CD4-positive, CD25-positive, alpha-beta regulatory T cell (primary cell): ENCODE measurements around the gene CA7. TPM values are rescaled to one million over a fixed set of nuclear protein-coding genes. Genes with fewer than 3 reads are reported as not detected.
A peak's percentile ranks its signal among the peaks of the same experiment; 100 is the strongest.

Source experiments
- ATAC-seq, 2 donors: fragments of 150-1000 bp; cut with Tn5 transposase; one replicate each; pipeline ENCODE4 v1.10.0; 2021; ENCODE audit warnings: low read depth in 2 of 2, moderate number of reproducible peaks in 2 of 2, moderate library complexity in 1 of 2
- DNase-seq, 3 donors: peaks; one replicate each; pipeline versions ENCODE4 v3.0.0 to v3.0.0-alpha.2; 2012 to 2022; ENCODE audit warnings: mixed read lengths in 1 of 3
- H3K27ac ChIP-seq: one replicate; pipeline ENCODE4 v1.7.0; 2013; ENCODE audit warnings: mild to moderate bottlenecking, low read length; ENCODE audit not compliant: insufficient read depth, poor library complexity, severe bottlenecking
- H3K27me3 ChIP-seq: one replicate; pipeline ENCODE4 v1.7.0; 2013; ENCODE audit warnings: low read length; ENCODE audit not compliant: control insufficient read depth, insufficient read depth
- H3K36me3 ChIP-seq: one replicate; pipeline ENCODE4 v1.7.0; 2013; ENCODE audit warnings: mild to moderate bottlenecking, low read length, moderate library complexity; ENCODE audit not compliant: control insufficient read depth, insufficient read depth
- H3K4me1 ChIP-seq: 2 replicates; pipeline ENCODE4 v1.7.0; 2013; ENCODE audit warnings: mild to moderate bottlenecking, low read length; ENCODE audit not compliant: insufficient read depth, control insufficient read depth, poor library complexity, severe bottlenecking
- H3K4me3 ChIP-seq: one replicate; pipeline ENCODE4 v1.7.0; 2013; ENCODE audit warnings: low read depth, mild to moderate bottlenecking, low read length, moderate library complexity
- H3K9me3 ChIP-seq, 2 experiments: 1 replicate in 1 of 2; 2 replicates in 1 of 2; pipeline ENCODE4 v1.7.0; 2013; ENCODE audit warnings: low read length in 2 of 2, mild to moderate bottlenecking in 1 of 2, moderate library complexity in 1 of 2; ENCODE audit not compliant: control insufficient read depth in 2 of 2
- H3K27ac Mint-ChIP-seq, 3 donors: one replicate each; pipeline ENCODE4 v1.8.0; 2020 to 2022; ENCODE audit warnings: mild to moderate bottlenecking in 3 of 3, mixed read lengths in 3 of 3, moderate library complexity in 2 of 3
- H3K27me3 Mint-ChIP-seq: one replicate; pipeline ENCODE4 v1.8.0; 2022; ENCODE audit warnings: mild to moderate bottlenecking, mixed read lengths
- H3K36me3 Mint-ChIP-seq: one replicate; pipeline ENCODE4 v1.8.0; 2020; ENCODE audit warnings: mixed read lengths
- H3K4me1 Mint-ChIP-seq, 4 donors: one replicate each; pipeline ENCODE4 v1.8.0; 2020 to 2022; ENCODE audit warnings: mixed read lengths in 4 of 4, mild to moderate bottlenecking in 1 of 4
- H3K4me3 Mint-ChIP-seq, 4 donors: one replicate each; pipeline ENCODE4 v1.8.0; 2020 to 2022; ENCODE audit warnings: mild to moderate bottlenecking in 4 of 4, mixed read lengths in 4 of 4, moderate library complexity in 3 of 4
- H3K9me3 Mint-ChIP-seq, 7 donors: one replicate each; pipeline ENCODE4 v1.8.0; 2020 to 2022; ENCODE audit warnings: mixed read lengths in 7 of 7, mild to moderate bottlenecking in 3 of 7, moderate library complexity in 2 of 7
- polyA plus RNA-seq, 4 donors: library from polyadenylated mRNA; unstranded; fragments of 300-500 nt; fragmentation: Illumina TruSeq; gene quantifications; one replicate each; pipeline ENCODE4 v1.2.3, GENCODE V29; 2021
- total RNA-seq: library from RNA; stranded (reverse); gene quantifications from one replicate; pipeline ENCODE4 v1.2.3, GENCODE V29; 2022

CA7 gene
- total and polyA plus RNA-seq, 5 donors from 2014 or later, result not detected

GRCh38 chr16:66811043-66811442, 33.2 kb upstream of the CA7 start:
- H3K27ac ChIP-seq, result no peak overlapping the region
- H3K4me1 ChIP-seq, result no peaks in the 10 kb centered on the region
- ATAC-seq (no peak), DNase-seq (no peak)
- Mint-ChIP-seq H3K27ac (peak overlapping the region in 1 of 3 donors; percentile 59), H3K4me3 (no peak overlapping the region), H3K27me3 (no peaks in the 10 kb centered on the region), H3K9me3 (peaks cover 0 to 1% (median 0%) of the 10 kb centered on the region in 7 donors), H3K36me3 (peaks cover 49% of the 10 kb centered on the region), H3K4me1 (peaks cover 0 to 4% (median 1%) of the 10 kb centered on the region in 4 donors)
- H3K27me3 ChIP-seq, result no peaks in the 10 kb centered on the region
- no peaks in the 10 kb centered on the region for H3K9me3 ChIP-seq
- peaks cover 86% of the 10 kb centered on the region for H3K36me3 ChIP-seq
- no peak overlapping the region for H3K4me3 ChIP-seq

GRCh38 chr16:66814734-66815133, 29.5 kb upstream of the CA7 start:
- Mint-ChIP-seq H3K9me3 (no peaks in the 10 kb centered on the region), H3K36me3 (peaks cover 58% of the 10 kb centered on the region), H3K27ac (peak overlapping the region in 1 of 3 donors; percentile 49), H3K27me3 (no peaks in the 10 kb centered on the region), H3K4me3 (no peak overlapping the region), H3K4me1 (peaks cover 0 to 10% (median 3%) of the 10 kb centered on the region in 4 donors)
- Histone ChIP-seq H3K27me3 (no peaks in the 10 kb centered on the region), H3K9me3 (no peaks in the 10 kb centered on the region), H3K4me1 (no peaks in the 10 kb centered on the region), H3K27ac (no peak overlapping the region), H3K36me3 (peaks cover 90% of the 10 kb centered on the region), H3K4me3 (no peak overlapping the region)
- ATAC-seq (no peak), DNase-seq (no peak)

GRCh38 chr16:66824006-66824405, 20.2 kb upstream of the CA7 start:
- no peak overlapping the region for H3K4me3 Mint-ChIP-seq
- H3K27me3 Mint-ChIP-seq, result no peaks in the 10 kb centered on the region
- H3K4me1 Mint-ChIP-seq, result peaks cover 21 to 45% (median 32%) of the 10 kb centered on the region in 4 donors
- peak overlapping the region in 1 of 3 donors; percentile 64 for H3K27ac Mint-ChIP-seq
- Histone ChIP-seq H3K9me3 (no peaks in the 10 kb centered on the region), H3K36me3 (peaks cover 67% of the 10 kb centered on the region), H3K27me3 (no peaks in the 10 kb centered on the region), H3K27ac (no peak overlapping the region), H3K4me3 (no peak overlapping the region), H3K4me1 (peaks cover 15% of the 10 kb centered on the region)
- no peaks in the 10 kb centered on the region for H3K9me3 Mint-ChIP-seq
- peaks cover 49% of the 10 kb centered on the region for H3K36me3 Mint-ChIP-seq
- DNase-seq (no peak), ATAC-seq (no peak)

GRCh38 chr16:66830422-66831404, 13.5 kb upstream of the CA7 start, which contains the start of gene NAE1:
TSS of gene NAE1 (minus strand) at chr16:66830976. CDS start at chr16:66830899, 77 bp downstream.
- peak; percentile 81 to 92 (median 91) for DNase-seq

GRCh38 chr16:66832190-66832589, 12.0 kb upstream of the CA7 start:
- peaks cover 5% of the 10 kb centered on the region for H3K27me3 Mint-ChIP-seq
- Histone ChIP-seq H3K27me3 (no peaks in the 10 kb centered on the region), H3K27ac (no peak overlapping the region), H3K4me3 (no peak overlapping the region), H3K4me1 (peaks cover 29% of the 10 kb centered on the region), H3K36me3 (peaks cover 7% of the 10 kb centered on the region), H3K9me3 (no peaks in the 10 kb centered on the region)
- H3K27ac Mint-ChIP-seq, result no peak overlapping the region
- ATAC-seq (no peak), DNase-seq (no peak)
- peaks cover 6% of the 10 kb centered on the region for H3K36me3 Mint-ChIP-seq
- no peaks in the 10 kb centered on the region for H3K9me3 Mint-ChIP-seq
- H3K4me1 Mint-ChIP-seq, result peaks cover 9 to 30% (median 17%) of the 10 kb centered on the region in 4 donors
- peak overlapping the region in 2 of 4 donors; percentile 80 to 85 for H3K4me3 Mint-ChIP-seq

More at GRCh38 chr16:66830422-66831404, 13.5 kb upstream of the CA7 start, which contains the start of gene NAE1:
- Histone ChIP-seq H3K27ac (peak within 1 kb of the TSS; percentile 65), H3K36me3 (peaks cover 18% of the 10 kb centered on the region), H3K27me3 (no peaks in the 10 kb centered on the region), H3K9me3 (no peaks in the 10 kb centered on the region), H3K4me3 (peak within 1 kb of the TSS; percentile 90), H3K4me1 (peaks cover 29% of the 10 kb centered on the region)
- peak; percentile 94 for ATAC-seq
- peak within 1 kb of the TSS; percentile 14 to 81 (median 73) for H3K27ac Mint-ChIP-seq
- H3K36me3 Mint-ChIP-seq, result peaks cover 16% of the 10 kb centered on the region
- H3K4me3 Mint-ChIP-seq, result peak within 1 kb of the TSS; percentile 86 to 91 (median 88)
- H3K4me1 Mint-ChIP-seq, result peaks cover 17 to 45% (median 26%) of the 10 kb centered on the region in 4 donors
- H3K9me3 Mint-ChIP-seq, result no peaks in the 10 kb centered on the region
- H3K27me3 Mint-ChIP-seq, result peaks cover 5% of the 10 kb centered on the region

GRCh38 chr16:66832661-66833305, 11.4 kb upstream of the CA7 start:
- Histone ChIP-seq H3K4me3 (no peak overlapping the region), H3K27me3 (no peaks in the 10 kb centered on the region), H3K4me1 (peaks cover 27% of the 10 kb centered on the region), H3K9me3 (no peaks in the 10 kb centered on the region), H3K27ac (no peak overlapping the region), H3K36me3 (peaks cover 3% of the 10 kb centered on the region)
- peak overlapping the region; percentile 10 to 85 (median 42) for H3K4me3 Mint-ChIP-seq
- no peaks in the 10 kb centered on the region for H3K9me3 Mint-ChIP-seq
- peaks cover 5% of the 10 kb centered on the region for H3K27me3 Mint-ChIP-seq
- H3K27ac Mint-ChIP-seq, result no peak overlapping the region
- peaks cover 3% of the 10 kb centered on the region for H3K36me3 Mint-ChIP-seq
- DNase-seq (no peak), ATAC-seq (no peak)
- peaks cover 9 to 26% (median 14%) of the 10 kb centered on the region in 4 donors for H3K4me1 Mint-ChIP-seq

GRCh38 chr16:66834746-66835145, 9.5 kb upstream of the CA7 start:
- H3K4me3 Mint-ChIP-seq, result no peak overlapping the region
- no peaks in the 10 kb centered on the region for H3K9me3 Mint-ChIP-seq
- H3K27ac Mint-ChIP-seq, result no peak overlapping the region
- H3K36me3 Mint-ChIP-seq, result no peaks in the 10 kb centered on the region
- DNase-seq (no peak), ATAC-seq (no peak)
- H3K4me3 ChIP-seq, result no peak overlapping the region
- peaks cover 8% of the 10 kb centered on the region for H3K4me1 ChIP-seq
- peaks cover 22% of the 10 kb centered on the region for H3K27me3 Mint-ChIP-seq
- no peaks in the 10 kb centered on the region for H3K27me3 ChIP-seq
- no peaks in the 10 kb centered on the region for H3K9me3 ChIP-seq
- H3K36me3 ChIP-seq, result no peaks in the 10 kb centered on the region
- H3K4me1 Mint-ChIP-seq, result peaks cover 0 to 7% (median 0%) of the 10 kb centered on the region in 4 donors
- no peak overlapping the region for H3K27ac ChIP-seq
